LHCN-M2 (cell line): ENCODE data around the gene SERGEF. TPM values are rescaled to one million over a fixed set of nuclear protein-coding genes. Genes with fewer than 3 reads are reported as not detected.

Experiments used
- DNase-seq: peaks from one replicate; pipeline ENCODE4 v3.0.0-alpha.2; 2012; ENCODE audit warnings: low read depth
- total RNA-seq: library from RNA; depleted of rRNA; stranded (reverse); fragments of >200 nt; gene quantifications from 2 replicates; pipeline ENCODE4 v1.2.3, GENCODE V29; 2014

SERGEF gene
- total RNA-seq, 1 experiment from 2014 or later, result 11.4 TPM

GRCh38 chr11:17786824-17787525 is 225.9 kb downstream of the SERGEF start:
- peak; percentile 88 for DNase-seq

- no peak for DNase-seq
These were observed 229.0 kb downstream of the SERGEF start for GRCh38 chr11:17783878-17784277.

- DNase-seq, result no peak
These were observed 230.1 kb downstream of the SERGEF start for GRCh38 chr11:17782603-17783337.

GRCh38 chr11:17782145-17782544 is 230.7 kb downstream of the SERGEF start:
- DNase-seq, result no peak

- no peak for DNase-seq
These were observed 231.2 kb downstream of the SERGEF start for GRCh38 chr11:17781626-17782025.

GRCh38 chr11:17781221-17781620 is 231.6 kb downstream of the SERGEF start:
- DNase-seq, result no peak

- DNase-seq, result no peak
These were observed 232.2 kb downstream of the SERGEF start for GRCh38 chr11:17780668-17781067.

- DNase-seq, result no peak
These were observed 232.8 kb downstream of the SERGEF start for GRCh38 chr11:17779861-17780594.

GRCh38 chr11:17778956-17779860 is 233.6 kb downstream of the SERGEF start:
- no peak for DNase-seq

- no peak for DNase-seq
These were observed 234.5 kb downstream of the SERGEF start for GRCh38 chr11:17778352-17778751.

GRCh38 chr11:17777738-17778091 is 235.1 kb downstream of the SERGEF start:
- DNase-seq, result no peak

- DNase-seq, result no peak
These were observed 235.6 kb downstream of the SERGEF start for GRCh38 chr11:17777086-17777737.

GRCh38 chr11:17776212-17776875 is 236.5 kb downstream of the SERGEF start:
- DNase-seq, result no peak

- no peak for DNase-seq
These were observed 237.2 kb downstream of the SERGEF start for GRCh38 chr11:17775507-17776211.

GRCh38 chr11:17775035-17775348 is 237.9 kb downstream of the SERGEF start:
- no peak for DNase-seq

- no peak for DNase-seq
These were observed 238.4 kb downstream of the SERGEF start for GRCh38 chr11:17774232-17775034.

- DNase-seq, result no peak
These were observed 239.2 kb downstream of the SERGEF start for GRCh38 chr11:17773674-17774073.

GRCh38 chr11:17772704-17773600 is 239.9 kb downstream of the SERGEF start:
- DNase-seq, result no peak
